GM19372 (cell line): ENCODE measurements around the gene KLHL40.

Source experiments
- ATAC-seq: cut with Tn5 transposase; IDR thresholded peaks from one replicate; pipeline ENCODE4 v1.9.1; 2021; ENCODE audit warnings: mild to moderate bottlenecking, low read depth, moderate library complexity; ENCODE audit not compliant: unreplicated experiment

Gene KLHL40

GRCh38 chr3:42685363-42685881 lies at the start of gene KLHL40:
Gene KLHL40 (plus strand): TSS chr3:42685537. CDS start chr3:42685619, 82 bp downstream.
- ATAC-seq = no peak

- no peak for ATAC-seq
Measured at GRCh38 chr3:42637001-42637400, 48.3 kb upstream of the KLHL40 start.

GRCh38 chr3:42638339-42638842 lies 46.9 kb upstream of the KLHL40 start:
- no peak for ATAC-seq

- ATAC-seq = no peak
Measured at GRCh38 chr3:42639192-42639591, 46.1 kb upstream of the KLHL40 start.

- no peak for ATAC-seq
Measured at GRCh38 chr3:42640129-42640528, 45.2 kb upstream of the KLHL40 start.

- ATAC-seq = no peak
Measured at GRCh38 chr3:42640771-42641370, 44.5 kb upstream of the KLHL40 start.

GRCh38 chr3:42647821-42648459 lies 37.4 kb upstream of the KLHL40 start:
- no peak for ATAC-seq

- ATAC-seq = no peak
Measured at GRCh38 chr3:42649006-42649405, 36.3 kb upstream of the KLHL40 start.

GRCh38 chr3:42649783-42650182 lies 35.6 kb upstream of the KLHL40 start:
- ATAC-seq = no peak

GRCh38 chr3:42651248-42652091 lies 33.9 kb upstream of the KLHL40 start:
- no peak for ATAC-seq

- ATAC-seq = no peak
Measured at GRCh38 chr3:42652251-42652610, 33.1 kb upstream of the KLHL40 start.

GRCh38 chr3:42652611-42653302 lies 32.6 kb upstream of the KLHL40 start:
- ATAC-seq = peak; percentile 54

- no peak for ATAC-seq
Measured at GRCh38 chr3:42653303-42653559, 32.1 kb upstream of the KLHL40 start.

- no peak for ATAC-seq
Measured at GRCh38 chr3:42653560-42654330, 31.6 kb upstream of the KLHL40 start, which contains the start of gene ZBTB47. Gene ZBTB47 (plus strand): TSS chr3:42653697. CDS start chr3:42658356, 4,659 bp downstream.

- no peak for ATAC-seq
Measured at GRCh38 chr3:42654331-42655201, 30.8 kb upstream of the KLHL40 start.

GRCh38 chr3:42655331-42655888 lies 29.9 kb upstream of the KLHL40 start:
- ATAC-seq = no peak

GRCh38 chr3:42655980-42656679 lies 29.2 kb upstream of the KLHL40 start:
- no peak for ATAC-seq
